SK-N-SH (cell line): Measurements from ENCODE around the gene COX4I1. TPM values are rescaled to one million over a fixed set of nuclear protein-coding genes. Genes with fewer than 3 reads are reported as not detected.

Source experiments
- CTCF ChIA-PET: fragments of 300-600, 350-600 bp; formaldehyde crosslinking; extraction: SDS; loops from one replicate; lab custom pipeline; 2021; lab: Yijun Ruan, JAX
- POLR2A ChIA-PET: fragments of 350-600 bp; sonication (Branson Sonifier 250); formaldehyde crosslinking; extraction: SDS; loops from one replicate; lab custom pipeline; 2020; ENCODE audit warnings: antibody characterized with exemption, inconsistent platforms; lab: Yijun Ruan, JAX
- DNase-seq: peaks from one replicate; pipeline ENCODE4 v3.0.0; 2012
- H2AFZ ChIP-seq: fragments of 200-600 bp; sonication (generic); 2 replicates; pipeline ENCODE4 v1.8.1; 2016; ENCODE audit warnings: antibody characterized with exemption, mild to moderate bottlenecking, low read depth
- H3F3A ChIP-seq: fragments of 200-600 bp; sonication (generic); replicated peaks from 2 replicates; pipeline ENCODE3; 2016; ENCODE audit warnings: antibody characterized with exemption, mild to moderate bottlenecking; ENCODE audit not compliant: insufficient read depth
- H3K27ac ChIP-seq, 2 experiments: fragments of 200-500 bp in 1 of 2; fragments of 200-600 bp in 1 of 2; sonication (Bioruptor generic) in 1 of 2; sonication (generic), shearing (Covaris generic) in 1 of 2; 2 replicates each; pipeline versions ENCODE4 v1.5.1 to v1.6.1; 2014 to 2016; ENCODE audit warnings: low read depth in 2 of 2, inconsistent platforms in 1 of 2, low read length in 1 of 2, mild to moderate bottlenecking in 1 of 2, mixed read lengths in 1 of 2
- H3K27me3 ChIP-seq: fragments of 200-600 bp; sonication (generic), shearing (Covaris generic); 2 replicates; pipeline ENCODE4 v1.6.1; 2016; ENCODE audit warnings: mixed run types; ENCODE audit not compliant: insufficient read depth
- H3K36me3 ChIP-seq, 2 experiments: fragments of 200-500 bp in 1 of 2; fragments of 200-600 bp in 1 of 2; sonication (Bioruptor generic) in 1 of 2; sonication (generic) in 1 of 2; replicated peaks in 1 of 2; 2 replicates each; pipeline versions ENCODE3 to v1.5.1; 2014 to 2016; ENCODE audit warnings: low read length in 1 of 2, mild to moderate bottlenecking in 1 of 2; ENCODE audit not compliant: insufficient read depth in 2 of 2, control insufficient read depth in 1 of 2
- H3K4me1 ChIP-seq, 2 experiments: fragments of 200-500 bp in 1 of 2; fragments of 200-600 bp in 1 of 2; sonication (Bioruptor generic) in 1 of 2; sonication (generic), shearing (Covaris generic) in 1 of 2; 2 replicates each; pipeline versions ENCODE4 v1.5.1 to v1.6.1; 2014 to 2016; ENCODE audit warnings: low read depth in 1 of 2, low read length in 1 of 2, mixed run types in 1 of 2; ENCODE audit not compliant: insufficient read depth in 2 of 2, control insufficient read depth in 1 of 2
- H3K4me2 ChIP-seq: fragments of 200-600 bp; sonication (generic), shearing (Covaris generic); 2 replicates; pipeline ENCODE4 v1.6.1; 2017; ENCODE audit warnings: mixed run types
- H3K4me3 ChIP-seq, 2 experiments: fragments of 200-500 bp in 1 of 2; fragments of 200-600 bp in 1 of 2; sonication (Bioruptor generic) in 1 of 2; sonication (generic), shearing (Covaris generic) in 1 of 2; 2 replicates each; pipeline versions ENCODE4 v1.5.1 to v1.8.1; 2014 to 2016; ENCODE audit warnings: low read depth in 2 of 2, inconsistent platforms in 1 of 2, low read length in 1 of 2, mild to moderate bottlenecking in 1 of 2, mixed read lengths in 1 of 2, moderate library complexity in 1 of 2
- H3K79me2 ChIP-seq: fragments of 200-600 bp; sonication (generic); 2 replicates; pipeline ENCODE4 v1.8.1; 2017; ENCODE audit warnings: mild to moderate bottlenecking; ENCODE audit not compliant: insufficient read depth
- H3K9ac ChIP-seq: fragments of 200-600 bp; sonication (generic); 2 replicates; pipeline ENCODE4 v1.6.1; 2017; ENCODE audit warnings: mixed run types
- H3K9me2 ChIP-seq: fragments of 200-600 bp; sonication (generic); 2 replicates; pipeline ENCODE4 v1.6.1; 2017; ENCODE audit warnings: mixed run types
- H3K9me3 ChIP-seq: fragments of 200-600 bp; sonication (generic); 2 replicates; pipeline ENCODE4 v1.6.1; 2017; ENCODE audit warnings: mixed run types, mild to moderate bottlenecking, moderate library complexity
- H4K20me1 ChIP-seq: fragments of 200-600 bp; sonication (generic); 2 replicates; pipeline ENCODE4 v1.6.1; 2017; ENCODE audit warnings: mild to moderate bottlenecking, mixed run types; ENCODE audit not compliant: insufficient read depth
- FOXM1 ChIP-seq: IDR thresholded peaks from 2 replicates; pipeline ENCODE4 v1.4.0; 2012; ENCODE audit warnings: low read depth, mild to moderate bottlenecking
- GABPA ChIP-seq: IDR thresholded peaks from 2 replicates; pipeline ENCODE4 v1.4.0; 2012; ENCODE audit warnings: low read depth, mild to moderate bottlenecking
- JUND ChIP-seq: IDR thresholded peaks from 2 replicates; pipeline ENCODE4 v1.4.0; 2012
- NFIC ChIP-seq: IDR thresholded peaks from 2 replicates; pipeline ENCODE4 v1.4.0; 2012; ENCODE audit warnings: borderline replicate concordance
- SIN3A ChIP-seq: IDR thresholded peaks from 2 replicates; pipeline ENCODE4 v1.6.1; 2012; ENCODE audit warnings: low read depth, mild to moderate bottlenecking, low read length, moderate library complexity, borderline replicate concordance
- WGBS: methylation state at CpG from one replicate; pipeline ENCODE4 v1.1.6; 2017; ENCODE audit warnings: low lambda C conversion rate; 5-methylcytosine and 5-hydroxymethylcytosine counted together
- polyA plus RNA-seq, 3 experiments: library from polyadenylated mRNA; depleted of rRNA; stranded (reverse); fragments of >200 nt; gene quantifications; 2 replicates each; pipeline ENCODE4 v1.2.3, GENCODE V29; 2012
- small RNA-seq, 7 experiments: library from RNA; depleted of rRNA; stranded (forward); fragments of <200 nt; gene quantifications; one replicate each; pipeline ENCODE3, GENCODE V24; 2012

COX4I1 gene
- polyA plus RNA-seq, 1 of the 3 experiments (the other 2 are of a cell fraction), result 1,294 TPM

- TF ChIP-seq SIN3A, result no peak
- no peak for TF ChIP-seq NFIC
- no peak for TF ChIP-seq FOXM1
- TF ChIP-seq GABPA, result no peak
- no peak for TF ChIP-seq JUND
- H3K9ac ChIP-seq, result no peak overlapping the region
- H3K27me3 ChIP-seq, result peaks cover 70% of the 10 kb centered on the region
- H3K9me2 ChIP-seq, result no peaks in the 10 kb centered on the region
- no peaks in the 10 kb centered on the region for H3K79me2 ChIP-seq
- H4K20me1 ChIP-seq, result no peaks in the 10 kb centered on the region
- ChIA-PET POLR2A (no interaction called here), CTCF (no interaction called here)
- H3F3A ChIP-seq, result no peaks in the 10 kb centered on the region
- no peak for DNase-seq
- no peak overlapping the region for H2AFZ ChIP-seq
- H3K36me3 ChIP-seq, result no peaks in the 10 kb centered on the region
- H3K4me3 ChIP-seq, result no peak overlapping the region
- no peaks in the 10 kb centered on the region for H3K4me1 ChIP-seq
- no peak overlapping the region for H3K4me2 ChIP-seq
- 10% methylated on average over 5 of the region's 5 CpGs for WGBS
- no peaks in the 10 kb centered on the region for H3K9me3 ChIP-seq
- no peak overlapping the region for H3K27ac ChIP-seq
Measured at GRCh38 chr16:85856585-85856984, 57.1 kb downstream of the COX4I1 start.

Small RNAs within 50 kb of the gene (small RNA-seq; reads per million reads assigned to genes)
- 0 reads per million in 7 experiments for gene RNU1-103P

Other genes with a start within 250 kb of the COX4I1 start
- gene GSE1, start 186.4 kb upstream of the COX4I1 start, polyA plus RNA-seq (2012; rRNA removed), result 22.7 and 26.5 TPM in 2 replicates
- gene GINS2, start 110.7 kb upstream of the COX4I1 start, polyA plus RNA-seq (2012; rRNA removed), result 8.4 and 9.0 TPM in 2 replicates
- gene C16orf74, start 48.6 kb upstream of the COX4I1 start, polyA plus RNA-seq (2012; rRNA removed), result 15.9 and 27.2 TPM in 2 replicates
- gene EMC8, start 151 bp upstream of the COX4I1 start, polyA plus RNA-seq (2012; rRNA removed), result 45.9 and 52.9 TPM in 2 replicates
- not detected in 2 replicates for gene IRF8, start 99.5 kb downstream of the COX4I1 start, polyA plus RNA-seq (2012; rRNA removed)